HEK293 (cell line): ENCODE measurements around the gene MAIP1.
A peak's percentile ranks its signal among the peaks of the same experiment; 100 is the strongest.

Source experiments
- CTCF ChIA-PET: fragments of 350-600 bp; formaldehyde crosslinking; extraction: SDS; loops from one replicate; lab custom pipeline; 2021; ENCODE audit warnings: antibody characterized with exemption; lab: Yijun Ruan, JAX
- POLR2A ChIA-PET: fragments of 300-600 bp; formaldehyde crosslinking; extraction: SDS; loops from one replicate; lab custom pipeline; 2020; ENCODE audit warnings: antibody characterized with exemption, inconsistent platforms; lab: Yijun Ruan, JAX
- H3K27ac ChIP-seq: fragments of 200-500 bp; sonication (Bioruptor generic); 2 replicates; pipeline ENCODE4 v1.5.1; 2014; ENCODE audit warnings: low read depth, low read length, control low read depth, inconsistent platforms; ENCODE audit errors: extremely low read depth
- H3K36me3 ChIP-seq, 2 experiments: fragments of 200-500 bp in 1 of 2; sonication (Bioruptor generic) in 1 of 2; 1 replicate in 1 of 2; 2 replicates in 1 of 2; pipeline ENCODE4 v1.5.1; 2014 to 2017; ENCODE audit warnings: inconsistent platforms in 2 of 2, low read length in 2 of 2; ENCODE audit not compliant: control insufficient read depth in 2 of 2, insufficient read depth in 1 of 2
- H3K4me1 ChIP-seq: fragments of 200-500 bp; sonication (Bioruptor generic); 2 replicates; pipeline ENCODE4 v1.5.1; 2014; ENCODE audit warnings: mild to moderate bottlenecking, low read length, inconsistent platforms; ENCODE audit not compliant: control insufficient read depth, insufficient read depth
- H3K4me3 ChIP-seq: 2 replicates; pipeline ENCODE4 v1.5.1; 2011; ENCODE audit warnings: low read depth, mild to moderate bottlenecking, control low read depth, low read length, moderate library complexity
- H3K9me3 ChIP-seq: fragments of 200-500 bp; sonication (Bioruptor generic); 2 replicates; pipeline ENCODE4 v1.5.1; 2014; ENCODE audit warnings: low read depth, low read length, inconsistent platforms; ENCODE audit not compliant: control insufficient read depth, insufficient read depth
- FEZF1 ChIP-seq: fragments of 450-650 bp; formaldehyde crosslinking; IDR thresholded peaks from 2 replicates; pipeline ENCODE4 v1.5.1; 2016; ENCODE audit warnings: missing biosample characterization, missing genetic modification characterization
- HOXC10 ChIP-seq: sonication (generic); formaldehyde crosslinking; IDR thresholded peaks from 2 replicates; pipeline ENCODE4 v1.8.1; 2023; ENCODE audit warnings: mild to moderate bottlenecking, missing genetic modification reagents
- KLF1 ChIP-seq: fragments of 450-650 bp; formaldehyde crosslinking; IDR thresholded peaks from 2 replicates; pipeline ENCODE4 v1.5.1; 2016; ENCODE audit warnings: missing biosample characterization, missing genetic modification characterization
- KLF8 ChIP-seq: fragments of 450-650 bp; formaldehyde crosslinking; IDR thresholded peaks from 2 replicates; pipeline ENCODE4 v1.5.1; 2016; ENCODE audit warnings: missing biosample characterization, missing genetic modification characterization
- OSR2 ChIP-seq: fragments of 450-650 bp; formaldehyde crosslinking; IDR thresholded peaks from 2 replicates; pipeline ENCODE4 v1.5.1; 2016; ENCODE audit warnings: missing biosample characterization, missing genetic modification characterization
- OVOL3 ChIP-seq: fragments of 450-650 bp; formaldehyde crosslinking; IDR thresholded peaks from 2 replicates; pipeline ENCODE4 v1.5.1; 2016; ENCODE audit warnings: missing biosample characterization, missing genetic modification characterization
- WT1 ChIP-seq: fragments of 450-650 bp; formaldehyde crosslinking; IDR thresholded peaks from 2 replicates; pipeline ENCODE4 v1.5.1; 2016; ENCODE audit warnings: missing biosample characterization, missing genetic modification characterization
- ZNF10 ChIP-seq: fragments of 450-650 bp; formaldehyde crosslinking; IDR thresholded peaks from 2 replicates; pipeline ENCODE4 v1.5.1; 2017; ENCODE audit warnings: missing biosample characterization, missing genetic modification characterization
- ZNF121 ChIP-seq: fragments of 450-650 bp; formaldehyde crosslinking; IDR thresholded peaks from 2 replicates; pipeline ENCODE4 v1.5.1; 2016; ENCODE audit warnings: missing biosample characterization, missing genetic modification characterization
- ZNF133 ChIP-seq: fragments of 450-650 bp; formaldehyde crosslinking; IDR thresholded peaks from 2 replicates; pipeline ENCODE4 v1.5.1; 2016; ENCODE audit warnings: missing biosample characterization, missing genetic modification characterization
- ZNF2 ChIP-seq: fragments of 450-650 bp; formaldehyde crosslinking; IDR thresholded peaks from 2 replicates; pipeline ENCODE4 v1.5.1; 2016; ENCODE audit warnings: missing biosample characterization, missing genetic modification characterization
- ZNF211 ChIP-seq: fragments of 450-650 bp; formaldehyde crosslinking; IDR thresholded peaks from 2 replicates; pipeline ENCODE4 v1.5.1; 2016; ENCODE audit warnings: low read depth, missing biosample characterization, missing genetic modification characterization
- ZNF221 ChIP-seq: fragments of 450-650 bp; formaldehyde crosslinking; IDR thresholded peaks from 2 replicates; pipeline ENCODE4 v1.5.1; 2017; ENCODE audit warnings: missing biosample characterization, missing genetic modification characterization, borderline replicate concordance
- ZNF26 ChIP-seq: fragments of 450-650 bp; formaldehyde crosslinking; IDR thresholded peaks from 2 replicates; pipeline ENCODE4 v1.5.1; 2016; ENCODE audit warnings: missing biosample characterization, missing genetic modification characterization
- ZNF292 ChIP-seq: fragments of 450-650 bp; formaldehyde crosslinking; IDR thresholded peaks from 2 replicates; pipeline ENCODE4 v1.5.1; 2016; ENCODE audit warnings: low read depth, missing biosample characterization, missing genetic modification characterization, borderline replicate concordance
- ZNF350 ChIP-seq: fragments of 450-650 bp; formaldehyde crosslinking; IDR thresholded peaks from 2 replicates; pipeline ENCODE4 v1.5.0; 2017; ENCODE audit warnings: missing biosample characterization, mild to moderate bottlenecking, missing genetic modification characterization
- ZNF514 ChIP-seq: fragments of 450-650 bp; formaldehyde crosslinking; IDR thresholded peaks from 2 replicates; pipeline ENCODE4 v1.5.1; 2016; ENCODE audit warnings: missing biosample characterization, missing genetic modification characterization
- ZNF529 ChIP-seq: fragments of 450-650 bp; formaldehyde crosslinking; IDR thresholded peaks from 2 replicates; pipeline ENCODE4 v1.5.1; 2017; ENCODE audit warnings: missing genetic modification characterization, missing biosample characterization; ENCODE audit not compliant: insufficient replicate concordance
- ZNF549 ChIP-seq: fragments of 450-650 bp; IDR thresholded peaks from 2 replicates; pipeline ENCODE4 v1.5.1; 2018; ENCODE audit warnings: missing biosample characterization, missing genetic modification characterization, mild to moderate bottlenecking, inconsistent platforms, moderate library complexity
- ZNF558 ChIP-seq: fragments of 450-650 bp; formaldehyde crosslinking; IDR thresholded peaks from 2 replicates; pipeline ENCODE4 v1.5.1; 2016; ENCODE audit warnings: missing biosample characterization, missing genetic modification characterization
- ZNF626 ChIP-seq: fragments of 450-650 bp; sonication (Bioruptor Pico); formaldehyde crosslinking; IDR thresholded peaks from 2 replicates; pipeline ENCODE4 v1.5.1; 2018; ENCODE audit warnings: missing biosample characterization, missing genetic modification characterization, inconsistent platforms
- ZNF645 ChIP-seq: fragments of 450-650 bp; formaldehyde crosslinking; IDR thresholded peaks from 2 replicates; pipeline ENCODE4; 2016; ENCODE audit warnings: missing biosample characterization, missing genetic modification characterization
- ZNF654 ChIP-seq: fragments of 450-650 bp; formaldehyde crosslinking; IDR thresholded peaks from 2 replicates; pipeline ENCODE4 v1.5.1; 2016; ENCODE audit warnings: low read depth, missing biosample characterization, missing genetic modification characterization
- ZNF658 ChIP-seq: fragments of 450-650 bp; formaldehyde crosslinking; IDR thresholded peaks from 2 replicates; pipeline ENCODE4; 2016; ENCODE audit warnings: missing biosample characterization, missing genetic modification characterization
- ZNF660 ChIP-seq: fragments of 450-650 bp; IDR thresholded peaks from 2 replicates; pipeline ENCODE4 v1.5.1; 2018; ENCODE audit warnings: missing biosample characterization, mild to moderate bottlenecking, missing genetic modification characterization
- ZNF677 ChIP-seq: fragments of 450-650 bp; IDR thresholded peaks from 2 replicates; pipeline ENCODE4 v1.5.0; 2018; ENCODE audit warnings: missing biosample characterization, mild to moderate bottlenecking, missing genetic modification characterization, moderate library complexity
- ZNF768 ChIP-seq: fragments of 450-650 bp; formaldehyde crosslinking; IDR thresholded peaks from 2 replicates; pipeline ENCODE4 v1.5.1; 2018; ENCODE audit warnings: missing biosample characterization, mild to moderate bottlenecking, missing genetic modification characterization
- ZSCAN30 ChIP-seq: fragments of 450-650 bp; IDR thresholded peaks from 2 replicates; pipeline ENCODE4 v1.5.1; 2018; ENCODE audit warnings: missing biosample characterization, mild to moderate bottlenecking, missing genetic modification characterization, moderate library complexity
- ZSCAN5A ChIP-seq: fragments of 450-650 bp; formaldehyde crosslinking; IDR thresholded peaks from 2 replicates; pipeline ENCODE4 v1.5.1; 2016; ENCODE audit warnings: missing biosample characterization, missing genetic modification characterization
- TF ChIP-seq, protein P1 (sequence below): fragments of 450-650 bp; formaldehyde crosslinking; IDR thresholded peaks from 2 replicates; pipeline ENCODE4 v1.5.1; 2016; ENCODE audit warnings: missing biosample characterization, missing genetic modification characterization
- TF ChIP-seq, protein P2 (sequence below): IDR thresholded peaks from 2 replicates; pipeline ENCODE4 v1.6.1; 2011; ENCODE audit warnings: mild to moderate bottlenecking, low read depth, low read length, borderline replicate concordance

The MAIP1 gene, protein sequence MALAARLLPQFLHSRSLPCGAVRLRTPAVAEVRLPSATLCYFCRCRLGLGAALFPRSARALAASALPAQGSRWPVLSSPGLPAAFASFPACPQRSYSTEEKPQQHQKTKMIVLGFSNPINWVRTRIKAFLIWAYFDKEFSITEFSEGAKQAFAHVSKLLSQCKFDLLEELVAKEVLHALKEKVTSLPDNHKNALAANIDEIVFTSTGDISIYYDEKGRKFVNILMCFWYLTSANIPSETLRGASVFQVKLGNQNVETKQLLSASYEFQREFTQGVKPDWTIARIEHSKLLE

GRCh38 chr2:199955339-199956061 lies at the start of gene MAIP1, which contains the start of gene TYW5:
TSS of gene MAIP1 (plus strand) at chr2:199955582. CDS start at chr2:199955799, 217 bp downstream.
TSS of gene TYW5 (minus strand) at chr2:199955491. CDS start at chr2:199955470, 21 bp downstream.
- H3K4me1 ChIP-seq: 0 out of 2 replicates have a peak, but pooled peaks cover 2% of the 10 kb centered on the region
- CTCF ChIA-PET: interaction anchor here (0.8 kb wide), 1 partner anchor 45 kb away, joined by 5 read pairs; no protein-coding TSS in a partner anchor
- POLR2A ChIA-PET: interaction anchor here (1.0 kb wide), 1 partner anchor 44 kb away, joined by 3 read pairs; the partner anchor contains the start of gene C2orf69
- TF ChIP-seq ZSCAN5A (tag by site-specific recombination) (no peak), HOXC10 (CRISPR knock-in tag) (0 out of 2 replicates have a peak, but pooled peaks have one; percentile 89), ZNF211 (tag by site-specific recombination) (no peak), ZNF133 (tag by site-specific recombination) (0 out of 2 replicates have a peak, but pooled peaks have one; percentile 35), ZNF768 (tag by site-specific recombination) (no peak), ZNF121 (tag by site-specific recombination) (peak; percentile 69), FEZF1 (tag by site-specific recombination) (no peak), KLF8 (peak; percentile 75), ZNF10 (tag by site-specific recombination) (peak; percentile 12; the same call in 1 of the 2 replicates), OSR2 (tag by site-specific recombination) (no peak), ZNF514 (tag by site-specific recombination) (no peak), ZNF660 (tag by site-specific recombination) (peak; percentile 93), WT1 (tag by site-specific recombination) (no peak), ZNF26 (no peak), ZNF626 (no peak), ZNF292 (tag by site-specific recombination) (no peak), ZNF677 (tag by site-specific recombination) (no peak), ZNF350 (tag by site-specific recombination) (no peak), ZSCAN30 (tag by site-specific recombination) (peak; percentile 77; the same call in 1 of the 2 replicates), ZNF558 (0 out of 2 replicates have a peak, but pooled peaks have one; percentile 14), OVOL3 (tag by site-specific recombination) (no peak), ZNF2 (tag by site-specific recombination) (peak; percentile 84; the same call in 1 of the 2 replicates), ZNF549 (tag by site-specific recombination) (no peak), ZNF658 (tag by site-specific recombination) (no peak), ZNF654 (tag by site-specific recombination) (no peak), ZNF645 (tag by site-specific recombination) (no peak), ZNF529 (tag by site-specific recombination) (no peak), KLF1 (no peak), ZNF221 (tag by site-specific recombination) (no peak)
- TF ChIP-seq, protein P1, sequence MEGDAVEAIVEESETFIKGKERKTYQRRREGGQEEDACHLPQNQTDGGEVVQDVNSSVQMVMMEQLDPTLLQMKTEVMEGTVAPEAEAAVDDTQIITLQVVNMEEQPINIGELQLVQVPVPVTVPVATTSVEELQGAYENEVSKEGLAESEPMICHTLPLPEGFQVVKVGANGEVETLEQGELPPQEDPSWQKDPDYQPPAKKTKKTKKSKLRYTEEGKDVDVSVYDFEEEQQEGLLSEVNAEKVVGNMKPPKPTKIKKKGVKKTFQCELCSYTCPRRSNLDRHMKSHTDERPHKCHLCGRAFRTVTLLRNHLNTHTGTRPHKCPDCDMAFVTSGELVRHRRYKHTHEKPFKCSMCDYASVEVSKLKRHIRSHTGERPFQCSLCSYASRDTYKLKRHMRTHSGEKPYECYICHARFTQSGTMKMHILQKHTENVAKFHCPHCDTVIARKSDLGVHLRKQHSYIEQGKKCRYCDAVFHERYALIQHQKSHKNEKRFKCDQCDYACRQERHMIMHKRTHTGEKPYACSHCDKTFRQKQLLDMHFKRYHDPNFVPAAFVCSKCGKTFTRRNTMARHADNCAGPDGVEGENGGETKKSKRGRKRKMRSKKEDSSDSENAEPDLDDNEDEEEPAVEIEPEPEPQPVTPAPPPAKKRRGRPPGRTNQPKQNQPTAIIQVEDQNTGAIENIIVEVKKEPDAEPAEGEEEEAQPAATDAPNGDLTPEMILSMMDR: peak; percentile 82; the same call in 1 of the 2 replicates
- TF ChIP-seq, protein P2, sequence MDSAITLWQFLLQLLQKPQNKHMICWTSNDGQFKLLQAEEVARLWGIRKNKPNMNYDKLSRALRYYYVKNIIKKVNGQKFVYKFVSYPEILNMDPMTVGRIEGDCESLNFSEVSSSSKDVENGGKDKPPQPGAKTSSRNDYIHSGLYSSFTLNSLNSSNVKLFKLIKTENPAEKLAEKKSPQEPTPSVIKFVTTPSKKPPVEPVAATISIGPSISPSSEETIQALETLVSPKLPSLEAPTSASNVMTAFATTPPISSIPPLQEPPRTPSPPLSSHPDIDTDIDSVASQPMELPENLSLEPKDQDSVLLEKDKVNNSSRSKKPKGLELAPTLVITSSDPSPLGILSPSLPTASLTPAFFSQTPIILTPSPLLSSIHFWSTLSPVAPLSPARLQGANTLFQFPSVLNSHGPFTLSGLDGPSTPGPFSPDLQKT: no peak; the same call in 1 of the 2 replicates

More at GRCh38 chr2:199955339-199956061, at the start of gene MAIP1, which contains the start of gene TYW5:
- H3K36me3 ChIP-seq: peaks cover 11 to 39% of the 10 kb centered on the region in 2 experiments; a peak in 2 of 3 replicates
- peak within 1 kb of the TSS; percentile 96 for H3K27ac ChIP-seq
- H3K4me3 ChIP-seq: peak within 1 kb of the TSS; percentile 97
- no peaks in the 10 kb centered on the region for H3K9me3 ChIP-seq
